Karpas-422 (cell line): ENCODE measurements around the gene APMAP. TPM values are rescaled to one million over a fixed set of nuclear protein-coding genes. Genes with fewer than 3 reads are reported as not detected.
"Not testable (repeated sequence)": the region's sequence is repeated elsewhere in the genome, so short reads cannot be mapped to it uniquely, and the experiment has no call there.

ENCODE experiments used
- DNase-seq: peaks from one replicate; pipeline ENCODE4 v3.0.0-alpha.2; 2015
- H2AFZ ChIP-seq: fragments of 200-600 bp; sonication (generic); 2 replicates; pipeline ENCODE4 v1.6.1; 2014; ENCODE audit warnings: antibody characterized with exemption, low read length, mixed read lengths
- H3K27ac ChIP-seq: fragments of 200-600 bp; sonication (generic); 2 replicates; pipeline ENCODE4 v1.5.1; 2014; ENCODE audit warnings: mild to moderate bottlenecking, low read length, moderate library complexity
- H3K27me3 ChIP-seq: fragments of 200-600 bp; sonication (generic); 2 replicates; pipeline ENCODE4 v1.6.1; 2014; ENCODE audit warnings: low read length, mixed read lengths
- H3K36me3 ChIP-seq: fragments of 200-600 bp; sonication (generic); 2 replicates; pipeline ENCODE4 v1.6.1; 2014; ENCODE audit warnings: low read length, mixed read lengths; ENCODE audit not compliant: insufficient read depth
- H3K4me1 ChIP-seq: fragments of 200-600 bp; sonication (generic); 2 replicates; pipeline ENCODE4 v1.6.1; 2014; ENCODE audit warnings: mild to moderate bottlenecking, low read length, mixed read lengths
- H3K4me2 ChIP-seq: fragments of 200-600 bp; sonication (generic); 2 replicates; pipeline ENCODE4 v1.6.1; 2014; ENCODE audit warnings: low read length, low read depth, mild to moderate bottlenecking; ENCODE audit not compliant: poor library complexity, severe bottlenecking
- H3K4me3 ChIP-seq: fragments of 200-600 bp; sonication (generic); 2 replicates; pipeline ENCODE4 v1.5.1; 2014; ENCODE audit warnings: mild to moderate bottlenecking, antibody characterized with exemption, low read length, mixed read lengths
- H3K79me2 ChIP-seq: fragments of 200-600 bp; sonication (generic); 2 replicates; pipeline ENCODE4 v1.6.1; 2014; ENCODE audit warnings: mild to moderate bottlenecking, low read length, mixed read lengths
- H3K9ac ChIP-seq: fragments of 200-600 bp; sonication (generic); 2 replicates; pipeline ENCODE4 v1.6.0; 2014; ENCODE audit warnings: low read length
- H3K9me2 ChIP-seq: fragments of 200-600 bp; sonication (generic), shearing (Covaris generic); replicated peaks from 2 replicates; pipeline ENCODE4 v1.6.0; 2014; ENCODE audit warnings: mild to moderate bottlenecking, low read length, moderate library complexity; ENCODE audit not compliant: insufficient read depth
- H3K9me3 ChIP-seq: fragments of 300-700, 200-600 bp; sonication (generic); 2 replicates; pipeline ENCODE4 v1.6.1; 2014; ENCODE audit warnings: low read length, mixed read lengths
- H4K20me1 ChIP-seq: fragments of 200-600 bp; sonication (generic); 2 replicates; pipeline ENCODE4 v1.6.1; 2014; ENCODE audit warnings: mild to moderate bottlenecking, antibody characterized with exemption, low read length, low read depth; ENCODE audit not compliant: insufficient read depth
- total RNA-seq: library from RNA; depleted of rRNA; stranded (reverse); fragments of >200 nt; shearing (Covaris generic); gene quantifications from 2 replicates; pipeline ENCODE4 v1.2.3, GENCODE V29; 2014; ENCODE audit warnings: low replicate concordance

Gene APMAP
- total RNA-seq, 1 experiment from 2014 or later: 35.6 TPM

DNA sequence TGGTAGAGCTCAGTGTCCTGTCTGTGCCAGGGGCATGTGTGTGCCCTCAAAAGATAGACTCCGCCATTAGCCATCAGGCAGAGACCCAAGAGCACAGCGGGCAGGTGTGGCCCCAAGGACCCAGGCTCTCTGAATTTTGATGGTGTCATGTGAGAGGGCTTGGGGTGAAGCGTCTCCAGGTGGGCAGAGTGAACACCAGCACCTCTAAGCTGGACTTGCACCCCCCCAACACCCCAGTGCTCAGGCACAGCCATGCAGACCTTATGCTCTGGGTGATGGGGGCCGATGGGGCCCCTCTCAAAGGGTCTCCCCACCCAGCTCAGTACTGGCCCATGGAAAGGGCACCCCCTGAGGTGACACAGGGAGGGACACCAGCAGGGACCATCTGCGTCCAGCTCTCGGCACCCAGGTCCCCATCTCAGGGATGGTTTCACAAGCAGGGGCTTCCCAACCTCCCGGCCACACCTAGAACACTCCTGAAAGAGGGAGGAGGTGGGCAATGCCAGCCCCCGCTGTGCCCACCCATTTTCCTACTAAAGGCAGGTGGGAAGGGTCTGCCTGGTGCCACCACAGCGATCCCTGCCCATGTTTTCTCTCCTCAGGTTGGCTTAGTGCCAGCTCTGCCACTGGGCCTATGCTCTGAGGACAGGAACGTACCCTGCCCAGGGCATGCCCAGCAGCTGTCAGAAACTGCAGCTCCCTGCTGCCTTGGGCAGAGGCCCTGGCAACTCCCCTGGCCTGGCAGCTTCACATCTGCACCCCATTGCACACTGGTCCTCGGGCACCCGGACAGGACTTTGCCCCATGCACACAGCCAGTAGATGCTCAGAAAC lies 40.0 kb downstream of the APMAP start:
- H3K9ac ChIP-seq: no peak overlapping the region
- no peak overlapping the region for H2AFZ ChIP-seq
- no peaks in the 10 kb centered on the region for H3K79me2 ChIP-seq
- H3K4me2 ChIP-seq: no peak overlapping the region
- H3K4me1 ChIP-seq: no peaks in the 10 kb centered on the region
- no peaks in the 10 kb centered on the region for H3K36me3 ChIP-seq
- no peak for DNase-seq
- no peaks in the 10 kb centered on the region for H3K27me3 ChIP-seq
- H3K4me3 ChIP-seq: no peak overlapping the region
- H3K27ac ChIP-seq: no peak overlapping the region
- no peaks in the 10 kb centered on the region for H4K20me1 ChIP-seq
- H3K9me2 ChIP-seq: no peaks in the 10 kb centered on the region
- H3K9me3 ChIP-seq: no peaks in the 10 kb centered on the region

DNA sequence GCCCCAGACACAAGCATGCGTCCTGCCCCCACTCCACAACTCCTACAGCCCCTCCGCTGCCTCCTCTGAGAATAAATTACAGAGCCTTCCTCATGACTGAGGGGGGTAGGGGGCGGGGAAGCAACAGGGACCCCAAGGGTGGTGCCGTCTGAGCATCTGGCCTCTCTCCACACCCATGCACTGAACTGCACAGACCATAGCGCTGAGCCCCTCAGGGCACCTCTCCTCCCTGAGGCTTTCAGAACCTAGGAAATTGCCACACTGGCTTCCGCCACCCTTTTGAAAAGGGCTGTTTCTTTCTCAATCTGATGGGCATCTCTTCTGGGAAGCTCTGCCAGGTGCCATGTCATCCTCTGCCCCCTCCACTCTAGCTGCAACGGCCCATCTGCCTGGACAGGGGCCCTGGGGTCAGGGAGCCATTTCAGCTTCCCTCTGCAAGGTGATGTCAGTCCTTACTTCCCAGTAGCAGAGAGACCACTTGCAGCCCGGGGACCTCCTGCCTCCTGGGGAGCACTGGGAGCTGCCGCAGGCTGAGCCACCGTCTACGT lies 40.9 kb downstream of the APMAP start:
- no peaks in the 10 kb centered on the region for H4K20me1 ChIP-seq
- H3K9me2 ChIP-seq: no peaks in the 10 kb centered on the region
- no peaks in the 10 kb centered on the region for H3K79me2 ChIP-seq
- no peaks in the 10 kb centered on the region for H3K9me3 ChIP-seq
- no peak overlapping the region for H3K4me2 ChIP-seq
- H3K27me3 ChIP-seq: no peaks in the 10 kb centered on the region
- H2AFZ ChIP-seq: no peak overlapping the region
- no peak for DNase-seq
- H3K27ac ChIP-seq: no peak overlapping the region
- no peaks in the 10 kb centered on the region for H3K36me3 ChIP-seq
- H3K4me3 ChIP-seq: no peak overlapping the region
- H3K4me1 ChIP-seq: no peaks in the 10 kb centered on the region
- H3K9ac ChIP-seq: no peak overlapping the region

DNA sequence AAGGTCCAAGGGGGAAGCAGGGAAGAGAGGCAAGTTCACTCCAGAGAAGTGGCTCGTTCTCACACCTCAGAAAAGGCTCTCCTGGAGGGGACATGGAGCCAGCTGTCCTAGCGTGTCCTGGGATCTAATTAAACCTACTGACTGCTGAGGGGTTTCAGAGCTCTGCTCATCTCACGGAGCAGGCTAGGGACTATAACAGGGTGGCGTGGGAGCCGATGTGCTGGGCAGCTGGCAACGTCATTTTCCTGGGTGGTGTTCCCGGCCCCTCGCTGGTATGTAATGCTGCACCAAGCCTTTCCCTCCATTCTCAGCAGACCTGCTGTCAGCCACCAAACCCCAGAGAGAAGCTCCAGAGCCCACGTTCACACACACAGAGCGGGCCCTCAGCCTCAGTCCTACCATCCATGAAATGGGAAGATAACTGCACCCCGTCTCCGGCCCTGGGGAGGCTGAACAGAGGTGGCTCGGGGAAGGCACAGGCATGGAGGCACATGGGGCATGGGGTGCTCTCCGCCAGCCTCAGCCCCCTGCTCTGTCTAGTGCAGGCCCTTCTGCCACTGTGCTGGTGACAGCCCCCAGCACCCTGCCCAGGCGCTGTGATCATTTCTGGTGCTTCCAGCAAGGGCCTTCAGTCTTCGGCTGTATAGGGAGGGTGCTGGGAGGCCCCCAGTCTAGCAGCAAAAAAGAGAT lies 41.6 kb downstream of the APMAP start:
- H3K9ac ChIP-seq: no peak overlapping the region
- H3K9me2 ChIP-seq: no peaks in the 10 kb centered on the region
- no peak overlapping the region for H2AFZ ChIP-seq
- no peaks in the 10 kb centered on the region for H4K20me1 ChIP-seq
- no peaks in the 10 kb centered on the region for H3K27me3 ChIP-seq
- H3K4me2 ChIP-seq: no peak overlapping the region
- no peaks in the 10 kb centered on the region for H3K36me3 ChIP-seq
- no peaks in the 10 kb centered on the region for H3K9me3 ChIP-seq
- no peaks in the 10 kb centered on the region for H3K79me2 ChIP-seq
- no peak for DNase-seq
- H3K4me1 ChIP-seq: no peaks in the 10 kb centered on the region
- no peak overlapping the region for H3K27ac ChIP-seq
- H3K4me3 ChIP-seq: no peak overlapping the region

DNA sequence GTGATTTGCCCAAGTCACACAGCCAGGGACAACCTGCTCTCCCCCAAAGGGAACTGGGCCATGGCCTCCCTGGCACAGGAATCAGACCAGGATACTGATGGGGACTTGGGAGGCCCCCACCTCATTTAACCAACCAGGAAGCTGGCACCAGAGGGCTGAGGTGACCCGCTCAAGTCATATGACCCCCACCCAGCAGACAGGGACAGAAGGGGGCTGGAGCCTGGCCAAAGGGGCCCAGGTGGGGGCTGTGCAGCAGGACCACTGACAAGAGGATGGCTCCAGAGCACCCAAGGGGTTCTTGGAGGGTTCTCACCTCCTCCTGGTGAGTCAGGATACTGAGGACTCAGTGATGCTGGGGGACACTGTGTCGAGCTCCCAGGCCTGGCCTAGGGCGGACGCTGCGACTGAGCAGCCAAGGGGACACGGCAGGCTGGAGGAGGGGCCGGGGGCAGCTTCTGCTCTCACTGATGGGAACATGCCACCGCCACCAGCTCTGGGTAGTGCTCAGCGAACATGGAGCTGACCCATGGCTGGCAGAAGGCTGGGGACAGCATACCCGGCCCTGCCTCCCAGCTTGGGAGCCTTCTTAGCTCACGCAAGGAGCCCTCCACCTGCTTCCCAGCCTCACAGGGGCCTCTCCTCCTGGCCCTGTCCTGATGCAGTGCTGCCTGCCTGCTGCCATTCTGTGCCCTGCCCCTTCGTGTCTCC lies 42.3 kb downstream of the APMAP start:
- no peak overlapping the region for H3K27ac ChIP-seq
- H3K9me2 ChIP-seq: no peaks in the 10 kb centered on the region
- no peaks in the 10 kb centered on the region for H4K20me1 ChIP-seq
- H3K36me3 ChIP-seq: no peaks in the 10 kb centered on the region
- H3K9me3 ChIP-seq: no peaks in the 10 kb centered on the region
- no peaks in the 10 kb centered on the region for H3K4me1 ChIP-seq
- H3K4me2 ChIP-seq: no peak overlapping the region
- H3K4me3 ChIP-seq: no peak overlapping the region
- no peak overlapping the region for H3K9ac ChIP-seq
- H3K27me3 ChIP-seq: no peaks in the 10 kb centered on the region
- no peaks in the 10 kb centered on the region for H3K79me2 ChIP-seq
- no peak overlapping the region for H2AFZ ChIP-seq
- DNase-seq: no peak

DNA sequence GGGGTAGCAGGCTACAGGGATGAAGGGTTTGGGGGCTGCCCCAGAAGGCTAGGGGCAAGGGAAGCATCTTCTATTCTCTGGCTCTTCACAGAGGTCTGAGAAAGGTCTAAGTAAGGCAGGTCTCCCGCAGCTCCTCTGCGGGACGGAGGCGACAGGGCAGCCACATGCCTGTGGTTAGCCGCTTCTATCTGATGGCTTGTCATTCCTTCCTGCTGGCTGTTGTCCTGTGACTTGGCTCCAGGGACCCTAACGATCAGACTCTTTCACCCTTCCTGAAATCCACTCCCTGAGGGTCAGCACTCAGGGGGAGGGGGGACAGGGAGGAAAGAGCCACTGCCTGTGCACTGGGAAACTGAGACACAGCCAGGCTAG lies 42.8 kb downstream of the APMAP start:
- H3K9me2 ChIP-seq: no peaks in the 10 kb centered on the region
- no peak overlapping the region for H3K27ac ChIP-seq
- H3K4me3 ChIP-seq: no peak overlapping the region
- no peaks in the 10 kb centered on the region for H3K79me2 ChIP-seq
- H3K36me3 ChIP-seq: no peaks in the 10 kb centered on the region
- DNase-seq: no peak
- H4K20me1 ChIP-seq: no peaks in the 10 kb centered on the region
- H3K9ac ChIP-seq: no peak overlapping the region
- H3K4me1 ChIP-seq: no peaks in the 10 kb centered on the region
- no peak overlapping the region for H3K4me2 ChIP-seq
- H3K27me3 ChIP-seq: no peaks in the 10 kb centered on the region
- H3K9me3 ChIP-seq: no peaks in the 10 kb centered on the region
- no peak overlapping the region for H2AFZ ChIP-seq

DNA sequence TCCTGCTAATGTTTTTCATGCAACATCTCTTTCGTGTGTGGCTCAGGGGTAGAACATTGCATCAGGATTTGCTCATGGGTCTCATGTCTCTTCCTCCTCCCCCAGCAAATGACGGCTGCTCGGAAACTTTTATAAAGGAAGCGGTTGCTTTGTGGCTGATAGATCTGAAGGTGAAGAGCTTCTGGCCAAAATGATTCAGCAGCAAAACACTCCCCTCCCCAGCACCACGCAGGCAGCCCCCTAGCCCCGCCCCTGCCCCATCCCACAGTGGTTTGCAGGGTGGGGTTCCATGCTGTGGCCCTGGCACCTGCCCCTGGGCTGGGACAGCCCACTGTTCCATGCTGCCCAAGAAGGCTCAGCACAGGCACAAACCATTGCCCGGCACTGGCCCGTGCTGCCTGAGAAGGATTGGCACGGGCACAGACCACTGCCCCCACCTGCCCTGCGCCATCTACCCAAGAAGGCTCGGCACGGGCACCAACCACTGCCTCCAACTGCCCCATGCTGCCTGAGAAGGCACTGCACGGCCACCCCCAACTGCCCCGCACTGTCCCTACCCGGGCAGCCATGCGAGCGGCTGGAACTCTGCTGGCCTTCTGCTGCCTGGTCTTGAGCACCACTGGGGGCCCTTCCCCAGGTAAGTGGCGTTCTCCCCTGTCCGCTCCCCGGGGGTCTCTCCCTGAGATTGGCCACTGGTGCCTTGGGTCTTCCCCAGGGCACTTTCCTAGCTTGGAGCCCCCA lies 43.4 kb downstream of the APMAP start, which contains the start of gene CST7:
Gene CST7 (plus strand): TSS at position 331 of the 741 bp plus-strand sequence. CDS start 237 bp downstream, at position 568.
- Histone ChIP-seq H2AFZ (no peak within 1 kb of the TSS), H3K27ac (no peak within 1 kb of the TSS), H4K20me1 (no peaks in the 10 kb centered on the region), H3K4me3 (no peak within 1 kb of the TSS), H3K9ac (no peak within 1 kb of the TSS), H3K27me3 (no peaks in the 10 kb centered on the region), H3K9me3 (no peaks in the 10 kb centered on the region), H3K36me3 (no peaks in the 10 kb centered on the region), H3K79me2 (no peaks in the 10 kb centered on the region), H3K4me1 (no peaks in the 10 kb centered on the region), H3K4me2 (no peak within 1 kb of the TSS), H3K9me2 (no peaks in the 10 kb centered on the region)
- DNase-seq: no peak

DNA sequence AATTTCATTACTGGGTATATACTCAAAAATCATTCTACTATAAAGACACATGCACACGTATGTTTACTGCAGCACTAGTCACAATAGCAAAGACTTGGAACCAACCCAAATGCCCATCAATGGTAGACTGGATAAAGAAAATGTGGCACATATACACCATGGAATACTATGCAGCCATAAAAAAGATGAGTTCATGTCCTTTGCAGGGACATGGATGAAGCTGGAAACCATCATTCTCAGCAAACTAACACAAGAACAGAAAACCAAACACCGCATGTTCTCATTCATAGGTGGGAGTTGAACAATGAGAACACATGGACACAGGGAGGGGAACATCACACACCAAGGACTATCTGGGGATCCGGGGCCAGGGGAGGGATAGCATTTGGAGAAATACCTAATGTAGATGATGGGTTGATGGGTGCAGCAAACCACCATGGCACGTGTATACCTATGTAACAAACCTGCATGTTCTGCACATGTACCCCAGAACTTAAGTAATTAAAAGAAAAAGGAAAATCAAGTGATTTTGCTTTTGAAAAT lies 44.1 kb downstream of the APMAP start:
- DNase-seq, H3K27me3 ChIP-seq, H3K27ac ChIP-seq, H3K4me2 ChIP-seq, H3K4me1 ChIP-seq, H4K20me1 ChIP-seq, H3K4me3 ChIP-seq, H3K9me3 ChIP-seq, H3K36me3 ChIP-seq, H3K9me2 ChIP-seq, H2AFZ ChIP-seq, H3K9ac ChIP-seq, H3K79me2 ChIP-seq: not testable (repeated sequence)
